ENCODE results near the gene SHANK2. TPM values are rescaled to one million over a fixed set of nuclear protein-coding genes. Genes with fewer than 3 reads are reported as not detected.

SHANK2 gene
- total RNA-seq, 6 donors from 2014 or later = 43.6 to 277 (median 75.5) TPM

GRCh38 chr11:71298016-71298550, 45.7 kb upstream of the SHANK2 start:
- TF ChIP-seq POLR2A (IDR thresholded peaks at IDR 0.05) = no peak
- no peak for TF ChIP-seq CTCF (IDR thresholded peaks at IDR 0.05)
- TF ChIP-seq EP300 (IDR thresholded peaks at IDR 0.05) = no peak
- TF ChIP-seq POLR2AphosphoS5 (IDR thresholded peaks at IDR 0.05) = no peak
- ATAC-seq (ENCODE audit: low FRiP score in 2 of 2) (no peak), DNase-seq (peak in 1 of 2 donors; percentile 46)
- Histone ChIP-seq H3K36me3 (no peaks in the 10 kb centered on the region), H3K4me3 (no peak overlapping the region), H3K27me3 (no peaks in the 10 kb centered on the region), H3K27ac (no peak overlapping the region), H3K4me1 (no peaks in the 10 kb centered on the region), H3K9me3 (no peaks in the 10 kb centered on the region)
- 81 to 88% methylated on average over 8 of the region's 8 CpGs for WGBS, 2 donors

DNA sequence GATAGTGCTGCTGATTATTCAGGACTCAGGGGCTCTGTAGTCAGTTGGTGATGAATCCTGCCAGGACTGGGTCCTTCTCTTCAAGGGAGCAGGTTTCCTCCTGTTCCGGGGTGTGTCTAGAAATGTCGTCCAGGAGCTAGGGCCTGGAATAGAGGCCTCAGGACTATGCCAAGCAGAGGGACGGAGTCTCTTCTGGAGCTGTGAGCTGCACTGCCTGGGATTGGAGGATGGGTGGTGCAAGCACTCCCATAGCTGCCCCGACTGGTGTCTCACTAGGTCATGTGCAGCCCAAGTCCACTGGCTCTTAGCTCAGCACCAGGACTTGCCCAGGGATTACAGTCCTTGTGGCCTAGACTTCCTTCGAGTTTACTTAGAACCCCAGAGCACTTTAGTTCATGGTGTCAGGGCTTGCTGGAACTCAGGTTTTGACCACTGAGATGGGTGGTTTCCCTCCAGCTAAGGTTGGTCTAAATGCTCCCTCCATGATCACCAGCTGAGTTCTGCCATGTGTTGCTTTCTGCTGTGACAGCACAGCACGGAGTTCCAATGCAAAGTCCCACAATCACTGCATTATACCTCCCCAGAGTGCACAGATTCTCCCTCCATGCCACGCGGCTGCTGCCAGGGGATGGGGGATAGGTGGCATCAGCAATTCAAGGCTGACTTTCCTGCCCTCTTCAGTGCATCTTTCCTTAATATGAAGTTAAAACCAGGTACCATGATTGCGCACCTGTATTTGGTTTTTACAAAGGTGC, 42.6 kb upstream of the SHANK2 start:
- Histone ChIP-seq H3K9me3 (peaks cover 0 to 8% (median 4%) of the 10 kb centered on the region in 4 donors), H3K27me3 (no peaks in the 10 kb centered on the region), H3K27ac (no peak overlapping the region), H3K4me1 (no peaks in the 10 kb centered on the region), H3K4me3 (no peak overlapping the region), H3K36me3 (no peaks in the 10 kb centered on the region)
- ATAC-seq (ENCODE audit: low FRiP score in 2 of 2) = no peak
- TF ChIP-seq CTCF (IDR thresholded peaks at IDR 0.05) (no peak), POLR2AphosphoS5 (IDR thresholded peaks at IDR 0.05) (no peak), EP300 (IDR thresholded peaks at IDR 0.05) (no peak), POLR2A (IDR thresholded peaks at IDR 0.05) (no peak)
- DNase-seq = no peak
- 81 to 90% methylated on average over 7 to 9 of the region's 9 CpGs for WGBS, 2 donors

- Histone ChIP-seq H3K27ac (no peak overlapping the region), H3K4me1 (no peaks in the 10 kb centered on the region), H3K9me3 (peaks cover 0 to 8% (median 4%) of the 10 kb centered on the region in 4 donors), H3K27me3 (no peaks in the 10 kb centered on the region), H3K36me3 (no peaks in the 10 kb centered on the region), H3K4me3 (no peak overlapping the region)
- TF ChIP-seq CTCF (IDR thresholded peaks at IDR 0.05) (no peak), POLR2A (IDR thresholded peaks at IDR 0.05) (no peak), EP300 (IDR thresholded peaks at IDR 0.05) (no peak), POLR2AphosphoS5 (IDR thresholded peaks at IDR 0.05) (no peak)
- DNase-seq (no peak), ATAC-seq (ENCODE audit: low FRiP score in 2 of 2) (peak in 1 of 2 donors; percentile 32)
- 83 to 89% methylated on average over 2 to 3 of the region's 3 CpGs for WGBS, 2 donors
Observed at GRCh38 chr11:71293961-71294782, 41.8 kb upstream of the SHANK2 start.

- TF ChIP-seq POLR2A (IDR thresholded peaks at IDR 0.05) (no peak), POLR2AphosphoS5 (IDR thresholded peaks at IDR 0.05) (no peak), EP300 (IDR thresholded peaks at IDR 0.05) (no peak), CTCF (IDR thresholded peaks at IDR 0.05) (no peak)
- Histone ChIP-seq H3K9me3 (peaks cover 0 to 11% (median 6%) of the 10 kb centered on the region in 4 donors), H3K27ac (peak overlapping the region in 2 of 4 donors; percentile 29 to 52), H3K4me3 (no peak overlapping the region), H3K27me3 (no peaks in the 10 kb centered on the region), H3K4me1 (peaks cover 4 to 22% (median 10%) of the 10 kb centered on the region in 4 donors), H3K36me3 (no peaks in the 10 kb centered on the region)
- 55 to 59% methylated on average over 11 to 14 of the region's 14 CpGs for WGBS, 2 donors
- ATAC-seq (ENCODE audit: low FRiP score in 2 of 2) = peak; percentile 36 to 58
- peak in 1 of 2 donors; percentile 69 for DNase-seq
Observed at GRCh38 chr11:71286701-71287643, 34.6 kb upstream of the SHANK2 start.

All from upper lobe of left lung (tissue), 6 donors.